Endodermal cell (in vitro differentiated cells): ENCODE measurements around the gene NSUN6. TPM values are rescaled to one million over a fixed set of nuclear protein-coding genes. Genes with fewer than 3 reads are reported as not detected.
A peak's percentile ranks its signal among the peaks of the same experiment; 100 is the strongest.
"Not testable (repeated sequence)": the region's sequence is repeated elsewhere in the genome, so short reads cannot be mapped to it uniquely, and the experiment has no call there.

Experiments
- DNase-seq: peaks from one replicate; pipeline ENCODE4 v3.0.0-alpha.2; 2017
- H3K27ac ChIP-seq: 2 replicates; pipeline ENCODE4 v1.5.1; 2013; ENCODE audit warnings: mild to moderate bottlenecking, low read depth, low read length, moderate library complexity
- H3K27me3 ChIP-seq: 2 replicates; pipeline ENCODE4 v1.6.1; 2013; ENCODE audit warnings: mild to moderate bottlenecking, low read length, moderate library complexity; ENCODE audit not compliant: insufficient read depth, control insufficient read depth, poor library complexity, severe bottlenecking
- H3K36me3 ChIP-seq: 2 replicates; pipeline ENCODE4 v1.7.0; 2013; ENCODE audit warnings: mild to moderate bottlenecking, low read length, moderate library complexity; ENCODE audit not compliant: control insufficient read depth, insufficient read depth
- H3K4me1 ChIP-seq: one replicate; pipeline ENCODE4 v1.7.0; 2013; ENCODE audit warnings: low read length; ENCODE audit not compliant: control insufficient read depth, insufficient read depth
- H3K4me3 ChIP-seq: 2 replicates; pipeline ENCODE4 v1.5.1; 2013; ENCODE audit warnings: mild to moderate bottlenecking, low read length, moderate library complexity
- H3K9ac ChIP-seq: 2 replicates; pipeline ENCODE4 v1.6.1; 2013; ENCODE audit warnings: mild to moderate bottlenecking, low read length, moderate library complexity; ENCODE audit not compliant: poor library complexity, severe bottlenecking; ENCODE audit errors: extremely low read depth
- H3K9me3 ChIP-seq: 2 replicates; pipeline ENCODE4 v1.6.1; 2013; ENCODE audit warnings: mild to moderate bottlenecking, low read length, moderate library complexity; ENCODE audit not compliant: control insufficient read depth
- H3K27ac Mint-ChIP-seq: 2 replicates; pipeline ENCODE4 v1.8.0; 2020; ENCODE audit warnings: mixed read lengths
- H3K27me3 Mint-ChIP-seq: 2 replicates; pipeline ENCODE4 v1.8.0; 2021; ENCODE audit warnings: mild to moderate bottlenecking, mixed read lengths; ENCODE audit not compliant: insufficient read depth
- H3K36me3 Mint-ChIP-seq: 2 replicates; pipeline ENCODE4 v1.8.0; 2020; ENCODE audit warnings: low read depth, mixed read lengths
- H3K4me1 Mint-ChIP-seq: 2 replicates; pipeline ENCODE4 v1.8.0; 2020; ENCODE audit warnings: mixed read lengths
- H3K4me3 Mint-ChIP-seq: 2 replicates; pipeline ENCODE4 v1.8.0; 2020; ENCODE audit warnings: mild to moderate bottlenecking, moderate library complexity, mixed read lengths
- H3K9me3 Mint-ChIP-seq: 2 replicates; pipeline ENCODE4 v1.8.0; 2020; ENCODE audit warnings: mild to moderate bottlenecking, mixed read lengths
- CTCF ChIP-seq: fragments of 200-600 bp; sonication (generic); conservative IDR thresholded peaks from 2 replicates; pipeline ENCODE4 v1.5.0; 2021; ENCODE audit warnings: antibody characterized with exemption, mild to moderate bottlenecking
- WGBS, 2 experiments: methylation state at CpG; one replicate each; pipeline versions ENCODE4 v1.1.5 to v1.1.7; 2013; ENCODE audit warnings: missing lambda C conversion rate in 2 of 2, mixed read lengths in 1 of 2; ENCODE audit not compliant: insufficient coverage in 1 of 2, insufficient read length in 1 of 2; 5-methylcytosine and 5-hydroxymethylcytosine counted together
- total RNA-seq, 2 donors: library from RNA; stranded (reverse); fragmentation: NEBNext Ultra II Directional in 1 of 2; extraction: Animal tissue kit (Norgen Biotek cat#: 25700) in 1 of 2; gene quantifications; 2 replicates in 1 of 2; 3 replicates in 1 of 2; pipeline ENCODE4 v1.2.1, GENCODE V29; 2021

The NSUN6 gene
- total RNA-seq, 2 donors from 2014 or later, result 10.6 to 15.4 TPM

GRCh38 chr10:18594574-18595156, 56.7 kb downstream of the NSUN6 start:
- H3K9me3 Mint-ChIP-seq, result no peaks in the 10 kb centered on the region
- WGBS, 2 experiments, result 78 to 84% methylated on average over 4 to 6 of the region's 6 CpGs
- no peak overlapping the region for H3K4me3 Mint-ChIP-seq

GRCh38 chr10:18591141-18591540, 60.2 kb downstream of the NSUN6 start:
- H3K27ac ChIP-seq, result not testable (repeated sequence)

More at GRCh38 chr10:18594574-18595156, 56.7 kb downstream of the NSUN6 start:
- Mint-ChIP-seq H3K4me1 (no peaks in the 10 kb centered on the region), H3K36me3 (peaks cover 14% of the 10 kb centered on the region), H3K27ac (no peak overlapping the region), H3K27me3 (no peaks in the 10 kb centered on the region)
- Histone ChIP-seq H3K4me1 (no peaks in the 10 kb centered on the region), H3K4me3 (no peak overlapping the region), H3K27me3 (no peaks in the 10 kb centered on the region), H3K9ac (no peak overlapping the region), H3K36me3 (peaks cover 6% of the 10 kb centered on the region), H3K27ac (no peak overlapping the region), H3K9me3 (no peaks in the 10 kb centered on the region)
- TF ChIP-seq CTCF, result peak; percentile 83
- peak; percentile 87 for DNase-seq

GRCh38 chr10:18586637-18587036, 64.8 kb downstream of the NSUN6 start:
- H3K4me1 Mint-ChIP-seq, H3K27ac Mint-ChIP-seq, H3K4me3 ChIP-seq, H3K9ac ChIP-seq, H3K27ac ChIP-seq, H3K27me3 ChIP-seq, H3K4me3 Mint-ChIP-seq, H3K9me3 Mint-ChIP-seq, H3K4me1 ChIP-seq, H3K9me3 ChIP-seq, DNase-seq, H3K27me3 Mint-ChIP-seq: not testable (repeated sequence)
- H3K36me3 ChIP-seq, result peaks cover 15% of the 10 kb centered on the region
- WGBS, 2 experiments, result 92 to 95% methylated on average over 10 of the region's 10 CpGs
- H3K36me3 Mint-ChIP-seq, result peaks cover 38% of the 10 kb centered on the region

More at GRCh38 chr10:18591141-18591540, 60.2 kb downstream of the NSUN6 start:
- not testable (repeated sequence) for H3K4me1 Mint-ChIP-seq, H3K9me3 Mint-ChIP-seq, H3K27ac Mint-ChIP-seq, H3K27me3 ChIP-seq, DNase-seq, H3K9me3 ChIP-seq, H3K4me3 ChIP-seq, H3K4me3 Mint-ChIP-seq, H3K9ac ChIP-seq, H3K27me3 Mint-ChIP-seq, H3K4me1 ChIP-seq
- peaks cover 32% of the 10 kb centered on the region for H3K36me3 Mint-ChIP-seq
- 91 to 100% methylated on average over 1 of the region's 1 CpG for WGBS, 2 experiments
- peaks cover 10% of the 10 kb centered on the region for H3K36me3 ChIP-seq

- H3K4me1 ChIP-seq, result no peaks in the 10 kb centered on the region
- Mint-ChIP-seq H3K4me1 (peaks cover 19% of the 10 kb centered on the region), H3K27me3 (no peaks in the 10 kb centered on the region), H3K9me3 (peaks cover 6% of the 10 kb centered on the region), H3K4me3 (no peak overlapping the region), H3K36me3 (peaks cover 58% of the 10 kb centered on the region), H3K27ac (no peak overlapping the region)
- DNase-seq, result peak; percentile 54
- no peak overlapping the region for H3K27ac ChIP-seq
- H3K27me3 ChIP-seq, result no peaks in the 10 kb centered on the region
- TF ChIP-seq CTCF, result peak; percentile 55
- peaks cover 9% of the 10 kb centered on the region for H3K9me3 ChIP-seq
- H3K36me3 ChIP-seq, result peaks cover 35% of the 10 kb centered on the region
- H3K9ac ChIP-seq, result no peak overlapping the region
- H3K4me3 ChIP-seq, result no peak overlapping the region
- 80 to 83% methylated on average over 5 of the region's 5 CpGs for WGBS, 2 experiments
Observed at GRCh38 chr10:18583575-18584270, 67.7 kb downstream of the NSUN6 start.
